ENCODE results near the gene MMP10. TPM values are rescaled to one million over a fixed set of nuclear protein-coding genes. Genes with fewer than 3 reads are reported as not detected.

MMP10 gene
- total and polyA plus RNA-seq, 4 donors, result not detected

- TF ChIP-seq HNF4A (conservative IDR thresholded peaks at IDR 0.05), result no peak
Observed at GRCh38 chr11:102753267-102753666, 27.2 kb downstream of the MMP10 start (continued).

- DNase-seq (ENCODE audit: low spot score), result no peak
- Histone ChIP-seq H3K27ac (ENCODE audit: low read depth in 1 of 2, low read length in 2 of 2) (no peak overlapping the region), H3K27me3 (ENCODE audit: control insufficient read depth in 4 of 4, insufficient read depth in 4 of 4, low read length in 3 of 4) (peaks cover 0 to 6% (median 4%) of the 10 kb centered on the region in 4 donors), H3K4me3 (ENCODE audit: low read depth in 1 of 3, low read length in 3 of 3) (no peak overlapping the region), H3K4me1 (ENCODE audit: control insufficient read depth in 4 of 4, insufficient read depth in 4 of 4, low read length in 3 of 4) (no peaks in the 10 kb centered on the region), H3K36me3 (ENCODE audit: control insufficient read depth in 4 of 4, insufficient read depth in 3 of 4, low read depth in 1 of 4, low read length in 3 of 4) (no peaks in the 10 kb centered on the region), H3K9me3 (ENCODE audit: control insufficient read depth in 4 of 4, low read length in 3 of 4) (no peaks in the 10 kb centered on the region), H3K9ac (ENCODE audit: low read depth in 1 of 2, low read length in 2 of 2) (no peak overlapping the region)
- no peak for TF ChIP-seq RXRA (IDR thresholded peaks at IDR 0.05)
- TF ChIP-seq SP1 (IDR thresholded peaks at IDR 0.05), result no peak
- no peak for TF ChIP-seq ATF3 (IDR thresholded peaks at IDR 0.05)
- TF ChIP-seq NR2F2 (IDR thresholded peaks at IDR 0.05), result no peak
- no peak for TF ChIP-seq FOXA2 (IDR thresholded peaks at IDR 0.05)
- no peak for TF ChIP-seq GABPA (IDR thresholded peaks at IDR 0.05 in 1 of 2, conservative IDR thresholded peaks at IDR 0.05 in 1 of 2)
- no peak for TF ChIP-seq REST (IDR thresholded peaks at IDR 0.05)
- no peak for TF ChIP-seq EGR1 (IDR thresholded peaks at IDR 0.05; ENCODE audit: low read depth in 2 of 2)
- TF ChIP-seq HNF4G (IDR thresholded peaks at IDR 0.05), result no peak
- TF ChIP-seq RAD21 (IDR thresholded peaks at IDR 0.05), result no peak
- TF ChIP-seq ZBTB33 (IDR thresholded peaks at IDR 0.05), result no peak
- TF ChIP-seq HNF4A (conservative IDR thresholded peaks at IDR 0.05), result no peak
- no peak for TF ChIP-seq CTCF (IDR thresholded peaks at IDR 0.05; ENCODE audit: low read depth, low read length, missing input control)
- no peak for TF ChIP-seq YY1 (IDR thresholded peaks at IDR 0.05)
- no peak for TF ChIP-seq FOXA1 (IDR thresholded peaks at IDR 0.05)
- no peak for TF ChIP-seq JUND (IDR thresholded peaks at IDR 0.05)
- no peak for TF ChIP-seq MAX (IDR thresholded peaks at IDR 0.05)
Observed at GRCh38 chr11:102751673-102752072, 28.8 kb downstream of the MMP10 start.

Data from liver (tissue), 9 donors.